HL-60 (cell line): ENCODE data around the gene TRPM6.

Source experiments
- POLR2AphosphoS5 ChIP-seq: IDR thresholded peaks from 2 replicates; pipeline ENCODE4 v1.6.1; 2012; ENCODE audit warnings: low read depth
- TF ChIP-seq, protein P1 (sequence below): IDR thresholded peaks from one replicate; pipeline ENCODE4 v1.5.1; 2011; ENCODE audit warnings: low read length, control low read depth, inconsistent platforms; ENCODE audit not compliant: insufficient read depth

DNA sequence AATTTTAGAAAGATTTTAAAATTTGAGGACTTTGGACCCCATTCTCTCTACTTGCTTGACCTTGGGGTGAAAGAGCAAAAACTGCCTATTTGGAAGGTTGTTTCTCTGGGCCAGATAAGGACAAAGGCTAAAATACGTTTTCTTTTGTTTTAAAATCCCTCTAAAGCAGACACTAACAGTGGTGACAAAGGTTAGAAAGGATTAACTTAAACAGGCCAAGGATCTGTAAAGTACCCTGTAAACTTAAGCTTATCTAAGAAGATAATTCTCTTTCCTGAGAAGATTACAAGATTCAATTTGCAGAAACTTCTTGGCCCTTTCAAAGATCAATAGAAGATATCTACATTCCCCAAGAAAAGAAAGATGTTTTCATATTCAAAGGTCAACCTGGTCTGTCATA, 12.1 kb downstream of the TRPM6 start:
- TF ChIP-seq, protein P1, sequence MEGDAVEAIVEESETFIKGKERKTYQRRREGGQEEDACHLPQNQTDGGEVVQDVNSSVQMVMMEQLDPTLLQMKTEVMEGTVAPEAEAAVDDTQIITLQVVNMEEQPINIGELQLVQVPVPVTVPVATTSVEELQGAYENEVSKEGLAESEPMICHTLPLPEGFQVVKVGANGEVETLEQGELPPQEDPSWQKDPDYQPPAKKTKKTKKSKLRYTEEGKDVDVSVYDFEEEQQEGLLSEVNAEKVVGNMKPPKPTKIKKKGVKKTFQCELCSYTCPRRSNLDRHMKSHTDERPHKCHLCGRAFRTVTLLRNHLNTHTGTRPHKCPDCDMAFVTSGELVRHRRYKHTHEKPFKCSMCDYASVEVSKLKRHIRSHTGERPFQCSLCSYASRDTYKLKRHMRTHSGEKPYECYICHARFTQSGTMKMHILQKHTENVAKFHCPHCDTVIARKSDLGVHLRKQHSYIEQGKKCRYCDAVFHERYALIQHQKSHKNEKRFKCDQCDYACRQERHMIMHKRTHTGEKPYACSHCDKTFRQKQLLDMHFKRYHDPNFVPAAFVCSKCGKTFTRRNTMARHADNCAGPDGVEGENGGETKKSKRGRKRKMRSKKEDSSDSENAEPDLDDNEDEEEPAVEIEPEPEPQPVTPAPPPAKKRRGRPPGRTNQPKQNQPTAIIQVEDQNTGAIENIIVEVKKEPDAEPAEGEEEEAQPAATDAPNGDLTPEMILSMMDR: no peak
- no peak for TF ChIP-seq POLR2AphosphoS5
